GM18873 (cell line): ENCODE measurements around the gene TUBGCP6.

Experiments used
- ATAC-seq: cut with Tn5 transposase; IDR thresholded peaks from one replicate; pipeline ENCODE4 v1.9.1; 2021; ENCODE audit warnings: mild to moderate bottlenecking, moderate library complexity, moderate number of reproducible peaks; ENCODE audit not compliant: unreplicated experiment, low FRiP score

Gene TUBGCP6

GRCh38 chr22:50251477-50252081, 6.8 kb upstream of the TUBGCP6 start:
- no peak for ATAC-seq

DNA sequence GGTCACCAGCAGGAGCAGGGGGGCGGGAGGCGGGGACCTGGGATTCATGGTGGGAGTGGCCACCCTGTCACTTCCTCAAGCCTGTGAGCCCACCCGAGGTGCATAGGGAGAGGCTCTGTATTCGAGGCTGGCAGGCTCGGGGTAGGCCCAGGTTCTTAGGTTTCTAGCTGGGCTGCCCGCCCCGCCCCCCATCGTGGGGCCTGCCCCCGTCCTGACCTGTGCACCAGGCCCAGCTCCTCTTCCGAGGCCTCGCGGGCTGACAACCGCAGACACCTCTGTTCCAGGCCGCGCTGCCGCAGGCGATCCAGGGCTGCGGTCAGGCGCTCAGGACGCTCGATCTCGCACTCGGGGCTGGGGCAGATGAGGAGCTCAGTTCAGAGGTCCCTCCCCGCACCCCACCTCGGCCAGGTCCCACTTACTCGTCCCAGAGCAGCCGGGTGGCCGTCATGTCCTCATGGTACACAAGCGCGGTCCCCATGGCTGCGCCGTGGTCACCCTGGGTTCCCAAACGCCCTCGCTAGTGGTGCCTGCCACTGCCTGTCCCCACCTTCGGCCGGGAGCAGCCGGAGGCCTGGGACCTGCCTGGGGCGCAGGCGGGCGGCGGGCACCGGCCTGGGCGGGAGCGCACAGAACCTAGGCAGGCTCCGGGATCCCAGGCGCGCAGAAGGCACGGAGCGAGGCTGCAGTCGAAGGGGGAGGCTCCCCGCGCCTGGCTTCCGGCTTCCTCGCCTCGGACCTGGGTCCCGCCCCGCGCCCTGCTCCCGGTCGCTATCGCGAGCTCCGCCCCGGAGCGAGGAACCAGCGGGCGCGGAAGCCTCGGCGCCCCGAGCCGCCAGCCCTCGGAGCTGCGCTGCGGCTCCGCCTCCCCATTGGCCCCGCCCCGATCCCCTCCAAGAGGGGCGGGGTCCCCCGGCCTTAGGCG, 6.0 kb upstream of the TUBGCP6 start, which contains the start of gene HDAC10:
HDAC10 (minus strand) TSS at position 711 of the 922 bp plus-strand sequence; CDS start at position 478, 233 bp downstream.
- ATAC-seq = no peak

GRCh38 chr22:50250249-50250554, 5.4 kb upstream of the TUBGCP6 start:
- ATAC-seq = no peak

DNA sequence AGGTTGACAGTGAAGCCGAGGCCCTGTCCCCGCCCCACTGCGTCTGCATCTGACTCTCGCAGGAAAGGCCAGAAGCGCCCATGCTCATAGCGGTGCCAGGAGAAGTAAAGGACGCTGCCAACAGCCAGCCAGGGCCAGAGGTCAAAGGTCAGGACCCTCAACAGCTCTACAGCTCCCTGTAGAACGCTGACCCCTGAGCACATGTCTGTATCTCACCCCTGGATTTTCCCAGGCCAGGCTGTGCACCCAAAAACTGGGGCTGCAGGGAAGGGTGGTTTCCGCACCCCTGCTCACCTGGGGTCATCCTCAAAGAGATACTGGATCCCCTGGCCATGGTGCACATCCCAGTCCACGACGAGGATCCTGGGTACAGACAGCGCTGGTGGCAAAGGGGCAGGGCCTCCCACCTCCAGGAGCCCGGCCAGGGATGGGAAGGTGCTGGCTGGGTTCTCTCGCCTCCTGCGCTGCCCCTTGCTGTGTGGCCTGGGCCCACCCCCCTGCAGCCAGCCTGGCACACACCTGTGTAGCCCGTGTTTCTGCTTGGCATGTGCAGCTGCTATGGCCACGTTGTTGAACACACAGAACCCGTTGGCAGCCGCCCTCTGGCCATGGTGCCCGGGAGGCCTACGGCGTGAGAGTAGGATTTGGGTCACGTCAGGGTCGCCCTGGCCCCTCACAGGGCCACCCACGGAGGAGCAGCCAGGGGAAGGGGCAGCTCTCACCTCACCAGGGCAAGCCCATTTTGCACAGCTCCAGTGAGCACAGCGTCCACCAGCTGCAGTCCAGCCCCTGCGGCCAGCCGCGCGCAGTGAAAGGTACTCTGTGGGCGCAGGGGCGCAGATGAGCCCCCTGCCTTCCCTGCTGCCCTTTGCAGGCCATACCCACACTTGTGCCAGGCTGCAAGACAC, 4.8 kb upstream of the TUBGCP6 start:
- ATAC-seq = no peak

GRCh38 chr22:50248196-50249081, 3.6 kb upstream of the TUBGCP6 start:
- ATAC-seq = no peak

GRCh38 chr22:50247748-50248147, 2.9 kb upstream of the TUBGCP6 start:
- no peak for ATAC-seq

- ATAC-seq = no peak
Observed at GRCh38 chr22:50246242-50247175, 1.7 kb upstream of the TUBGCP6 start.

DNA sequence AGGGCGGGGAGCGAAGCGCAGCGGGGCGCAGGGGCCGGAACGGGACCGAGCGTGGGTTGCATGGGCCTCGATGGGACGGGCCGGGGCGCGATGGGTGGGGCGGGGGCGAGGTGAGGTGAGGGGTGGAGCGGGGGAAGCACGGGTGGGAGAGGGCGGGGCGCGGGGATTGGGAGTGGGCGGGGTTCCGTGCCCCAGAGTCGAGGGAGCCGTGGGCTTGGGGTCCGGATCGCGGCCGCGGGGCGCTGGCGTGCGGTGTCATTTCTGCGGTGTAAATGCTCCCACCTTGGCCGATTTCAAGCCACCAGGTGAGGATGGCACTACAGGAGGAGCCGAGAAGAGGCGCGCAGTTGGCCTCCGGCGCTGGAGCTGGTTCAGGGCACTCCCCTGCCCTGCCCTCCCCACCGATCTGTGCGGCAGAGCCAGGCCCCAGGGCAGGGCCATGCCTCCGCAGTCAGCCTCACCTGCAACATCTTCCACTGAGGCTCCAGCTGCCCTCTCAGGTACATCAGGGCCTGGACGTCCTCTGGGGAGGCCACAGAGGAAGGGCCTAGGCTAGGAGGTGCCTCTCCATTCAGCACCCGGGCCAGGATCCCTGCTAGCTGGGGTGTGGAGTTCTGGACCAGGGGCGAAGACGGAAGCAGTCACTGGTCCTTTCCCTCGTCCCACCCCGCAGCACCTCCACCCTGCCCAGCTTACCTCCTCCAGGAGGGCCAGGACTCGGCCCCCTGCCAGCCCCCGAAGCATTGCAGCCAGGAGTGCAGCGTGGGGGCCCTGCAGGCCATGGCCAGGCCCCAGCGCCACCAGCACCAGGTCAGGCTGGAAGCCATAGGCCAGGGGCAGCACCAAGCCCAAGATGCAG, 620 bp upstream of the TUBGCP6 start:
- ATAC-seq = no peak

- no peak for ATAC-seq
Observed at GRCh38 chr22:50243685-50244419, 971 bp downstream of the TUBGCP6 start.

DNA sequence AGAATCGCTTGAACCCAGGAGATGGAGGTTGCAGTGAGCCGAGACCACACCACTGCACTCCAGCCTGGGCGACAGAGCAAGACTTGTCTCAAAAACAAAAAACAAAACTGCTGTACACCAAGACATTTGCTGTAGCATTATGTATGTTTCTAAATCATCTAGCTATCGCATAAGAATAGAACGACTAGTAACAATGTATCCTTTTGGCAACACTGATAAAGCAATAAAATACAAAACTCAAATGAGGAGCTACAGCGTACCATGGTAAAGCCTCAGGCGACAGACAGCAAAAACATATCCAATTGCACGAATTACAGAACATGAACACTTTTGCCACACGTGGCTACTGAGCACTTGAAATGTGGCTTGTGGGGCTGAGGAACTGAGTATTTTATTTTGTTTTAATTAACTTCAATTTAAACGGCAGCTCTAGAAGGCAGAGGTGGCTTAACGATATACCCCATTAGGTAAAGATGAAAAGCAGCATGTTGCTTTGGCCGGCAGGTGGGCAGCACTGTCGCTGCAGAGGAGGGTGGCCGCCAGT, 2.3 kb downstream of the TUBGCP6 start:
- ATAC-seq = no peak

GRCh38 chr22:50238755-50239154, 6.1 kb downstream of the TUBGCP6 start:
- no peak for ATAC-seq

- no peak for ATAC-seq
Observed at GRCh38 chr22:50236731-50237409, 8.0 kb downstream of the TUBGCP6 start.

GRCh38 chr22:50233223-50233622, 11.6 kb downstream of the TUBGCP6 start:
- no peak for ATAC-seq

DNA sequence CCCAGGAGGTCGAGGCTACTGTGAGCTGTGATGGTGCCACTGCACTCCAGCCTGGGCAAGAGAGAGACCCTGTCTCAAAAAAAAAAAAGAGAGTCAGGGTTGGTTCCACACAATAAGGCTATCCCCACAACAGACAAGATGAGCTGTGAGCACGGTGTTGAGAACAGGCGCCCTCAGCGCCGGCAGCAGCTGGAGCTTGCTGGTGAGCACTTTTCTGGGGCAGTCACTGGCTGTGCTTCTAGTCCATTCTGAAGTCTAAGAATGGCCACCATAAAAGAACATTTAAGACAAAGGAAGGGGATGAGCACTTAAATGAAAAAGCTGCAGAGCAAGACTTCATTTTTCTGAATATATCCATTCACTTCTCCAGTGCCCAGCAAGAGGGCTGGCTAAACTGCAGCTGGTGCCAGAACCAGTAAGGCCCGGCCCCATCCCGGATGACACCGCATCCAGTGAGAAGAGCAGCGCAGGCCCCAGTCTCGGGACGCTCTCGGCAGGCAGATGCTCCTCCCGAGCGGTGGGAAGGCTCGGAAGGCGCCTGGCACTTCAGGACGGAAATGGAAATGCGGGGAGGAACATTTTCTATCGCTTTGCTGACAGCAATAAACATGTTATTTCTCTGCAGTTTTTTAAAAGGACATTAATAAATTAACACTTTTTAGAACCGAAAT, 12.2 kb downstream of the TUBGCP6 start:
- no peak for ATAC-seq

DNA sequence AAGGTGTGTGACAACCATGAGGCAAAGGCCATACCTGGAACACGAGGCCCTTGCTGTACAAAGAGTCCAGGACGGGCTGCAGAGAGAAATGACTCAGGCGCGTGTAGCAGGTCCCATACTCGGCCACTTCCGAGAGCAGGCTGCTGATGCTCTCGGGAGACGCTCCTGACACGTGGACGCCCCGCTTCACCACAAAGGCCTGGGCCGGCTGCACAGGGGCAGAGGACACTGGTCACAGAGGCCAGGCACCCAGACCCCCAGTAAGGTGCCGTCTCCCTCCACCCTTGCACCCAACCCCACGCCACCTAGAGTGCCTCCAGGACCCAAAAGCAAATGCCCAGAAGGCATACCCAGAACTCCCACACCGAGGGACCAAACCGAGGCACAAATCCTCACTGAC, 15.5 kb downstream of the TUBGCP6 start:
- ATAC-seq = no peak

- no peak for ATAC-seq
Observed at GRCh38 chr22:50228366-50228765, 16.5 kb downstream of the TUBGCP6 start.
